K562 (cell line): Measurements from ENCODE around the gene LRFN3. TPM values are rescaled to one million over a fixed set of nuclear protein-coding genes. Genes with fewer than 3 reads are reported as not detected.

Experiments used
- ATAC-seq: fragments of 200-7000 bp; cut with Tn5 transposase; 3 replicates; pipeline ENCODE4 v1.9.1; 2020; ENCODE audit warnings: moderate library complexity
- BruUV-seq: library from RNA; stranded (reverse); fragments of 400-500 nt; replicated peaks from 2 replicates; lab custom pipeline; 2021; lab: Mats Ljungman, UMichigan
- CTCF ChIA-PET: fragments of 300-600 bp; formaldehyde crosslinking; extraction: SDS; loops from one replicate; lab custom pipeline; 2021; ENCODE audit warnings: low intra/inter-chr PET ratio; lab: Yijun Ruan, JAX
- POLR2A ChIA-PET: fragments of 300-600, 350-650 bp; sonication (Branson Sonifier 250); formaldehyde crosslinking; extraction: SDS; loops from one replicate; lab custom pipeline; 2021; ENCODE audit warnings: antibody characterized with exemption, inconsistent platforms; lab: Yijun Ruan, JAX
- DNase-seq, 4 experiments: peaks; one replicate each; pipeline versions ENCODE4 v3.0.0 to v3.0.0-alpha.2; 2011 to 2018; ENCODE audit warnings: low spot score in 3 of 4, mixed read lengths in 3 of 4; ENCODE audit errors: extremely low read depth in 1 of 4
- FAIRE-seq: peaks from 2 replicates; lab custom pipeline; 2011; peaks lifted over from hg19 to GRCh38; lab: Jason Lieb, UNC
- H2AFZ ChIP-seq: 2 replicates; pipeline ENCODE4 v1.6.0; 2011; ENCODE audit warnings: low read depth, low read length, control low read depth, inconsistent platforms
- H3K27ac ChIP-seq: fragments of 200-600 bp; 3 replicates; pipeline ENCODE4 v1.8.0; 2011; ENCODE audit warnings: low read depth, mild to moderate bottlenecking, control low read depth, inconsistent platforms, low read length, moderate library complexity, mixed read lengths; ENCODE audit errors: extremely low read depth
- H3K27me3 ChIP-seq, 2 experiments: fragments of 300-600 bp in 1 of 2; 2 replicates in 1 of 2; 3 replicates in 1 of 2; pipeline versions ENCODE4 v1.6.0 to v1.8.0; 2011; ENCODE audit warnings: inconsistent platforms in 2 of 2, low read length in 2 of 2, mild to moderate bottlenecking in 1 of 2, mixed read lengths in 1 of 2, moderate library complexity in 1 of 2; ENCODE audit not compliant: control insufficient read depth in 2 of 2, insufficient read depth in 2 of 2
- H3K36me3 ChIP-seq: fragments of 300-600 bp; 3 replicates; pipeline ENCODE4 v1.8.0; 2011; ENCODE audit warnings: mild to moderate bottlenecking, low read length, inconsistent platforms; ENCODE audit not compliant: control insufficient read depth, insufficient read depth
- H3K4me1 ChIP-seq, 2 experiments: fragments of 200-600 bp in 1 of 2; replicated peaks in 1 of 2; 2 replicates in 1 of 2; 3 replicates in 1 of 2; pipeline versions ENCODE4 v1.5.1 to v1.8.0; 2011; ENCODE audit warnings: inconsistent platforms in 2 of 2, low read length in 2 of 2, mild to moderate bottlenecking in 1 of 2, mixed read lengths in 1 of 2, moderate library complexity in 1 of 2; ENCODE audit not compliant: control insufficient read depth in 2 of 2, insufficient read depth in 2 of 2
- H3K4me2 ChIP-seq: 2 replicates; pipeline ENCODE4 v1.6.1; 2011; ENCODE audit warnings: low read length, control low read depth, inconsistent platforms, mixed read lengths; ENCODE audit not compliant: insufficient read depth
- H3K4me3 ChIP-seq: fragments of 200-600 bp; sonication (generic), shearing (Covaris generic); 2 replicates; pipeline ENCODE4 v1.5.1; 2016; ENCODE audit warnings: control low read depth, inconsistent platforms
- H3K79me2 ChIP-seq: fragments of 200-600 bp; 3 replicates; pipeline ENCODE4 v1.8.0; 2011; ENCODE audit warnings: low read length, inconsistent platforms; ENCODE audit not compliant: control insufficient read depth, insufficient read depth
- H3K9ac ChIP-seq, 2 experiments: 2 replicates each; pipeline versions ENCODE4 v1.6.0 to v1.6.1; 2011; ENCODE audit warnings: low read depth in 2 of 2, low read length in 2 of 2, control low read depth in 1 of 2, inconsistent platforms in 1 of 2, mild to moderate bottlenecking in 1 of 2, mixed read lengths in 1 of 2; ENCODE audit not compliant: insufficient read depth in 1 of 2
- H3K9me1 ChIP-seq: one replicate; pipeline ENCODE4 v1.6.0; 2011; ENCODE audit warnings: inconsistent platforms, mild to moderate bottlenecking, low read length, moderate library complexity; ENCODE audit not compliant: control insufficient read depth, insufficient read depth
- H3K9me3 ChIP-seq: replicated peaks from 2 replicates; pipeline ENCODE4 v1.5.1; 2011; ENCODE audit warnings: low read depth, low read length, inconsistent platforms; ENCODE audit not compliant: control insufficient read depth, insufficient read depth
- H4K20me1 ChIP-seq: replicated peaks from 2 replicates; pipeline ENCODE4 v1.6.1; 2011; ENCODE audit warnings: low read length, inconsistent platforms, mixed read lengths; ENCODE audit not compliant: control insufficient read depth, insufficient read depth
- ADNP ChIP-seq: fragments of 200-800 bp; sonication (Bioruptor generic); IDR thresholded peaks from 2 replicates; pipeline ENCODE4 v1.6.1; 2016; ENCODE audit warnings: missing genetic modification characterization, missing compliant biosample characterization
- BCOR ChIP-seq: fragments of 450-650 bp; IDR thresholded peaks from 2 replicates; pipeline ENCODE4 v1.6.1; 2016
- CBX3 ChIP-seq, 2 experiments: IDR thresholded peaks; 1 replicate in 1 of 2; 2 replicates in 1 of 2; pipeline ENCODE4 v1.6.1; 2012; ENCODE audit warnings: inconsistent platforms in 2 of 2, low read length in 2 of 2, borderline replicate concordance in 1 of 2, control low read depth in 1 of 2
- CREBBP ChIP-seq: IDR thresholded peaks from one replicate; pipeline ENCODE4 v1.6.1; 2012; ENCODE audit warnings: low read depth, mild to moderate bottlenecking, control low read depth, inconsistent platforms, low read length
- CTBP1 ChIP-seq: fragments of 450-650 bp; IDR thresholded peaks from 2 replicates; pipeline ENCODE4 v1.6.1; 2016; ENCODE audit warnings: borderline replicate concordance
- DDX20 ChIP-seq: fragments of 450-650 bp; IDR thresholded peaks from 2 replicates; pipeline ENCODE4 v1.6.1; 2016; ENCODE audit warnings: missing genetic modification characterization, low read depth, mild to moderate bottlenecking, missing compliant biosample characterization, moderate library complexity
- FOXK1 ChIP-seq: sonication (generic); formaldehyde crosslinking; IDR thresholded peaks from 2 replicates; pipeline ENCODE4 v1.8.0; 2022; ENCODE audit warnings: missing genetic modification reagents, mild to moderate bottlenecking, borderline replicate concordance
- KDM1A ChIP-seq, 2 experiments: fragments of 450-650 bp; IDR thresholded peaks; 2 replicates each; pipeline ENCODE4 v1.6.1; 2016; ENCODE audit warnings: mild to moderate bottlenecking in 2 of 2
- MYNN ChIP-seq, 2 experiments: sonication (generic); formaldehyde crosslinking in 1 of 2; IDR thresholded peaks; 2 replicates each; pipeline versions ENCODE4 v1.5.0 to v1.6.1; 2016 to 2020; ENCODE audit warnings: antibody characterized with exemption in 1 of 2, missing genetic modification reagents in 1 of 2
- NFXL1 ChIP-seq: fragments of 450-650 bp; formaldehyde crosslinking; IDR thresholded peaks from 2 replicates; pipeline ENCODE4 v1.4.0; 2021; ENCODE audit warnings: mild to moderate bottlenecking
- SAP30 ChIP-seq: fragments of 200-600 bp; sonication (generic); IDR thresholded peaks from 2 replicates; pipeline ENCODE4 v1.6.1; 2012; ENCODE audit warnings: borderline replicate concordance, low read depth, mild to moderate bottlenecking, moderate library complexity, low read length, control low read depth, inconsistent platforms; ENCODE audit not compliant: insufficient read depth, poor library complexity, severe bottlenecking
- SMARCA5 ChIP-seq: fragments of 450-650 bp; IDR thresholded peaks from 2 replicates; pipeline ENCODE4 v1.6.1; 2016
- TRIM28 ChIP-seq: fragments of 450-650 bp; IDR thresholded peaks from 2 replicates; pipeline ENCODE4 v1.6.1; 2017
- ZNF133 ChIP-seq: fragments of 250-450 bp; sonication (Bioruptor Pico); IDR thresholded peaks from 2 replicates; pipeline ENCODE4 v1.4.0; 2020; ENCODE audit warnings: mild to moderate bottlenecking
- ZNF584 ChIP-seq: fragments of 200-800 bp; sonication (Bioruptor generic); IDR thresholded peaks from 2 replicates; pipeline ENCODE4 v1.6.1; 2016; ENCODE audit warnings: low read depth, mild to moderate bottlenecking, missing genetic modification characterization, missing compliant biosample characterization
- WGBS: fragments of 100-300 bp; shearing (Covaris generic); methylation state at CpG from one replicate; pipeline ENCODE4 v1.1.6; 2016; ENCODE audit warnings: low coverage, mixed read lengths; ENCODE audit not compliant: insufficient coverage; ENCODE audit errors: missing lambda C conversion rate; 5-methylcytosine and 5-hydroxymethylcytosine counted together
- in situ Hi-C: fragments of 300-500 bp; cut with MboI; formaldehyde crosslinking; loops from 4 replicates; pipeline ENCODE4 v1.15.0; 2018; ENCODE audit warnings: inconsistent platforms, mixed read lengths
- intact Hi-C: fragments of 100-400 bp; cut with micrococcal nuclease; formaldehyde crosslinking; loops from 2 replicates; pipeline ENCODE4 v1.14.2; 2022
- polyA plus RNA-seq, 8 experiments: library from polyadenylated mRNA; depleted of rRNA in 4 of 8; stranded (reverse) in 5 of 8; unstranded in 3 of 8; fragments of >200 nt; fragmentation: Nextera tagmentation in 2 of 8; fragmentation: Illumina TruSeq in 1 of 8; extraction: Ambion mirVana in 2 of 8; extraction: Trizol in 1 of 8; gene quantifications; 2 replicates each; pipeline versions ENCODE4 v1.2.1 to v1.2.3, GENCODE V29; 2011 to 2014; ENCODE audit warnings: inconsistent platforms in 1 of 8, missing spikeins in 1 of 8
- total RNA-seq, 7 experiments: library from RNA; depleted of rRNA in 6 of 7; stranded (reverse); fragments of >200 nt in 6 of 7; fragmentation: Illumina TruSeq in 2 of 7; extraction: Trizol in 2 of 7; gene quantifications; 2 replicates each; pipeline versions ENCODE4 v1.2.1 to v1.2.3, GENCODE V29; 2011 to 2021; ENCODE audit warnings: low replicate concordance in 1 of 7
- TF ChIP-seq, protein P1 (sequence below): fragments of 450-650 bp; IDR thresholded peaks from 2 replicates; pipeline ENCODE4 v1.6.1; 2016; ENCODE audit warnings: low read depth, mild to moderate bottlenecking, moderate library complexity
- TF ChIP-seq, protein P2 (sequence below), 2 experiments: fragments of 450-650 bp in 1 of 2; IDR thresholded peaks; 2 replicates each; pipeline ENCODE4 v1.6.1; 2011 to 2017; ENCODE audit warnings: low read depth in 2 of 2, antibody characterized with exemption in 1 of 2, borderline replicate concordance in 1 of 2, low read length in 1 of 2, mild to moderate bottlenecking in 1 of 2, mixed read lengths in 1 of 2; ENCODE audit not compliant: control insufficient read depth in 1 of 2
- TF ChIP-seq, protein P3 (sequence below): fragments of 250-450 bp; sonication (Bioruptor Pico); IDR thresholded peaks from 2 replicates; pipeline ENCODE4 v1.9.0; 2021; ENCODE audit warnings: mild to moderate bottlenecking, inconsistent platforms

LRFN3 gene
- total and polyA plus RNA-seq, 9 of the 15 experiments (the other 6 are each of a cell fraction or from before 2014, with no cell fraction given), result 0.03 to 0.12 (median 0.11) TPM; not detected in 6

DNA sequence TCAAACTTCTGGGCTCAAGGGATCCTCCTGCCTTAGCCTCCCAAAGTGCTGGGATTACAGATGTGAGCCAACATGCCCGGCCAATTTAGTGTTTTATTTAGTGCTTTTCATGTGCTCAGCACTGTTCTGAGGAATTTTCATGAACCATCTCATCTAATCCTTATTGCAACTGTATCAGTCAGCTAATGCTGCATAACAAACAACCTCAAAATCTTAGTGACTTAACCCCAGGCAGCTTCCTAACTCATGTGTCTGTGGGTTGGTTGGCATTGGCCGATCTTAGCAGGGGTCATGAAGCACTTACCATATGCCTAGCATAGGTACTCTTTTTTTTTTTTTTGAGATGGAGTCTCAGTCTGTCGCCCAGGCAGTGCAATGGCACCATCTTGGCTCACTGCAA, 52.6 kb downstream of the LRFN3 start:
- Histone ChIP-seq H3K27me3 (peaks cover 10 to 25% of the 10 kb centered on the region in 2 experiments; a peak in 4 of 5 replicates), H3K27ac (no peak overlapping the region)
- FAIRE-seq, result no peak
- peak; percentile 88 for TF ChIP-seq BCOR
- TF ChIP-seq KDM1A (IDR thresholded peaks at IDR 0.05), result peak; percentile 52 to 56; a peak in 3 of 4 replicates
- no peak for TF ChIP-seq MYNN (IDR thresholded peaks at IDR 0.05)
- no peak for TF ChIP-seq MYNN (CRISPR knock-in tag; IDR thresholded peaks at IDR 0.05)
- 0 out of 2 replicates have a peak, but pooled peaks have one; percentile 31 for TF ChIP-seq ADNP
- no peak for TF ChIP-seq FOXK1
- peak; percentile 17; the same call in 1 of the 2 replicates for TF ChIP-seq SMARCA5
- TF ChIP-seq SAP30, result no peak
- TF ChIP-seq TRIM28, result peak; percentile 71; the same call in 1 of the 2 replicates
- TF ChIP-seq, protein P1, sequence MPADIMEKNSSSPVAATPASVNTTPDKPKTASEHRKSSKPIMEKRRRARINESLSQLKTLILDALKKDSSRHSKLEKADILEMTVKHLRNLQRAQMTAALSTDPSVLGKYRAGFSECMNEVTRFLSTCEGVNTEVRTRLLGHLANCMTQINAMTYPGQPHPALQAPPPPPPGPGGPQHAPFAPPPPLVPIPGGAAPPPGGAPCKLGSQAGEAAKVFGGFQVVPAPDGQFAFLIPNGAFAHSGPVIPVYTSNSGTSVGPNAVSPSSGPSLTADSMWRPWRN, result no peak
- TF ChIP-seq, protein P2, sequence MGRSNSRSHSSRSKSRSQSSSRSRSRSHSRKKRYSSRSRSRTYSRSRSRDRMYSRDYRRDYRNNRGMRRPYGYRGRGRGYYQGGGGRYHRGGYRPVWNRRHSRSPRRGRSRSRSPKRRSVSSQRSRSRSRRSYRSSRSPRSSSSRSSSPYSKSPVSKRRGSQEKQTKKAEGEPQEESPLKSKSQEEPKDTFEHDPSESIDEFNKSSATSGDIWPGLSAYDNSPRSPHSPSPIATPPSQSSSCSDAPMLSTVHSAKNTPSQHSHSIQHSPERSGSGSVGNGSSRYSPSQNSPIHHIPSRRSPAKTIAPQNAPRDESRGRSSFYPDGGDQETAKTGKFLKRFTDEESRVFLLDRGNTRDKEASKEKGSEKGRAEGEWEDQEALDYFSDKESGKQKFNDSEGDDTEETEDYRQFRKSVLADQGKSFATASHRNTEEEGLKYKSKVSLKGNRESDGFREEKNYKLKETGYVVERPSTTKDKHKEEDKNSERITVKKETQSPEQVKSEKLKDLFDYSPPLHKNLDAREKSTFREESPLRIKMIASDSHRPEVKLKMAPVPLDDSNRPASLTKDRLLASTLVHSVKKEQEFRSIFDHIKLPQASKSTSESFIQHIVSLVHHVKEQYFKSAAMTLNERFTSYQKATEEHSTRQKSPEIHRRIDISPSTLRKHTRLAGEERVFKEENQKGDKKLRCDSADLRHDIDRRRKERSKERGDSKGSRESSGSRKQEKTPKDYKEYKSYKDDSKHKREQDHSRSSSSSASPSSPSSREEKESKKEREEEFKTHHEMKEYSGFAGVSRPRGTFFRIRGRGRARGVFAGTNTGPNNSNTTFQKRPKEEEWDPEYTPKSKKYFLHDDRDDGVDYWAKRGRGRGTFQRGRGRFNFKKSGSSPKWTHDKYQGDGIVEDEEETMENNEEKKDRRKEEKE (IDR thresholded peaks at IDR 0.05; ENCODE audit: borderline replicate concordance in 1 of 2, control insufficient read depth in 1 of 2, low read depth in 2 of 2, low read length in 1 of 2), result no peak
- TF ChIP-seq, protein P3, sequence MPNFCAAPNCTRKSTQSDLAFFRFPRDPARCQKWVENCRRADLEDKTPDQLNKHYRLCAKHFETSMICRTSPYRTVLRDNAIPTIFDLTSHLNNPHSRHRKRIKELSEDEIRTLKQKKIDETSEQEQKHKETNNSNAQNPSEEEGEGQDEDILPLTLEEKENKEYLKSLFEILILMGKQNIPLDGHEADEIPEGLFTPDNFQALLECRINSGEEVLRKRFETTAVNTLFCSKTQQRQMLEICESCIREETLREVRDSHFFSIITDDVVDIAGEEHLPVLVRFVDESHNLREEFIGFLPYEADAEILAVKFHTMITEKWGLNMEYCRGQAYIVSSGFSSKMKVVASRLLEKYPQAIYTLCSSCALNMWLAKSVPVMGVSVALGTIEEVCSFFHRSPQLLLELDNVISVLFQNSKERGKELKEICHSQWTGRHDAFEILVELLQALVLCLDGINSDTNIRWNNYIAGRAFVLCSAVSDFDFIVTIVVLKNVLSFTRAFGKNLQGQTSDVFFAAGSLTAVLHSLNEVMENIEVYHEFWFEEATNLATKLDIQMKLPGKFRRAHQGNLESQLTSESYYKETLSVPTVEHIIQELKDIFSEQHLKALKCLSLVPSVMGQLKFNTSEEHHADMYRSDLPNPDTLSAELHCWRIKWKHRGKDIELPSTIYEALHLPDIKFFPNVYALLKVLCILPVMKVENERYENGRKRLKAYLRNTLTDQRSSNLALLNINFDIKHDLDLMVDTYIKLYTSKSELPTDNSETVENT (CRISPR knock-in tag), result no peak
- no peak for TF ChIP-seq NFXL1 (CRISPR knock-in tag)
- no peak for TF ChIP-seq ZNF133
- no peak for TF ChIP-seq DDX20 (tag)
- no peak for TF ChIP-seq ZNF584 (CRISPR knock-in tag)
- TF ChIP-seq CREBBP, result no peak
- peak in 1 of 2 experiments; percentile 70; a peak in 1 of 3 replicates for TF ChIP-seq CBX3 (IDR thresholded peaks at IDR 0.05; ENCODE audit: borderline replicate concordance in 1 of 2, low read length in 2 of 2)
- TF ChIP-seq CTBP1, result no peak

More for the DNA sequence above, 52.6 kb downstream of the LRFN3 start:
- ChIA-PET CTCF (no interaction called here), POLR2A (no interaction called here)
- intact Hi-C loops (no loop called here), in situ Hi-C loops (no loop called here)
- Histone ChIP-seq H3K4me1 (peaks cover 0 to 14% of the 10 kb centered on the region in 2 experiments; a peak in 2 of 5 replicates), H3K9me1 (no peaks in the 10 kb centered on the region), H3K9me3 (peaks cover 3% of the 10 kb centered on the region), H2AFZ (no peak overlapping the region), H3K79me2 (no peaks in the 10 kb centered on the region), H3K4me3 (no peak overlapping the region), H3K9ac (no peak overlapping the region), H3K36me3 (no peaks in the 10 kb centered on the region), H4K20me1 (no peaks in the 10 kb centered on the region), H3K4me2 (no peak overlapping the region)
- 3% methylated on average over 2 of the region's 3 CpGs for WGBS
- no peak for DNase-seq
- no peak for ATAC-seq
- BruUV-seq, result no TSS peak
